GM21529 (cell line): ENCODE data around the gene KRTAP10-11.
"Not testable (repeated sequence)": the region's sequence is repeated elsewhere in the genome, so short reads cannot be mapped to it uniquely, and the experiment has no call there.

ENCODE experiments used
- ATAC-seq: cut with Tn5 transposase; IDR thresholded peaks from one replicate; pipeline ENCODE4 v1.9.1; 2021; ENCODE audit not compliant: unreplicated experiment

The KRTAP10-11 gene

DNA sequence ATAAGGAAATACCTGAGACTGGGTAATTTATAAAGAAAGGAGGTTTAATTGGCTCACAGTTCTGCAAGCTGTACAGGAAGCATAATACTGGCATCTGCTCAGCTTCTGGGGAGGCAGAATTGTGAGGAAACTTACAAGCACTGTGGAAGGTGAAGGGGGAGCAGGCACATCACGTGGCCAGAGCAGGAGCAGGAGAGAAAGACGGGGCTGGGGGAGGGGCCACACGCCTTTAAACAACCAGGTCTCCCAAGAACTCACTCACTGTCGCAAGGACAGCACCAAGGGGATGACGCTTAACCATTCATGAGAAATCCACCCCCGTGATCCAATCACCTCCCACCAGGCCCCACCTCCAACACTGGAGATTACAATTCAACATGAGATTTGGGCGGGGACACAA lies 15.4 kb downstream of the KRTAP10-11 start:
- ATAC-seq, result not testable (repeated sequence)

DNA sequence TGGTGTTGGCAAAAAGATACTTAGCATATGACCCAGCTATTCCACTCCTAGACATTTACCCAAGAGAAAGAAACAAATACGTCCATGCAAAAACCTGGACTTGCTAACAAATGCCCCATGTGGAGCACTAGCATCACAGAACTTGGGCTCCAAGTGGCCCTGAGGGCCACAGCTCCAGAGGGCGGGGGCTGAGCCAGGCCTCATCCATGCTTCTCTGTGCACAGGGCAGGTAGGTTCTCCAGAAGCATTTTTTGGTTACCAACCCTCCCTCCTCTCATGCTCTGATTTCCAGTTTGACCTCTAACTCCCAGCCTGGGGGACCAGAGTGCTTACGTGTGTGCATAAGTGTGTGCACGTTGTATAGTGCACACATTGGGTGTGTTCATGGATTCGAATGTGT lies 18.5 kb downstream of the KRTAP10-11 start:
- ATAC-seq, result no peak

DNA sequence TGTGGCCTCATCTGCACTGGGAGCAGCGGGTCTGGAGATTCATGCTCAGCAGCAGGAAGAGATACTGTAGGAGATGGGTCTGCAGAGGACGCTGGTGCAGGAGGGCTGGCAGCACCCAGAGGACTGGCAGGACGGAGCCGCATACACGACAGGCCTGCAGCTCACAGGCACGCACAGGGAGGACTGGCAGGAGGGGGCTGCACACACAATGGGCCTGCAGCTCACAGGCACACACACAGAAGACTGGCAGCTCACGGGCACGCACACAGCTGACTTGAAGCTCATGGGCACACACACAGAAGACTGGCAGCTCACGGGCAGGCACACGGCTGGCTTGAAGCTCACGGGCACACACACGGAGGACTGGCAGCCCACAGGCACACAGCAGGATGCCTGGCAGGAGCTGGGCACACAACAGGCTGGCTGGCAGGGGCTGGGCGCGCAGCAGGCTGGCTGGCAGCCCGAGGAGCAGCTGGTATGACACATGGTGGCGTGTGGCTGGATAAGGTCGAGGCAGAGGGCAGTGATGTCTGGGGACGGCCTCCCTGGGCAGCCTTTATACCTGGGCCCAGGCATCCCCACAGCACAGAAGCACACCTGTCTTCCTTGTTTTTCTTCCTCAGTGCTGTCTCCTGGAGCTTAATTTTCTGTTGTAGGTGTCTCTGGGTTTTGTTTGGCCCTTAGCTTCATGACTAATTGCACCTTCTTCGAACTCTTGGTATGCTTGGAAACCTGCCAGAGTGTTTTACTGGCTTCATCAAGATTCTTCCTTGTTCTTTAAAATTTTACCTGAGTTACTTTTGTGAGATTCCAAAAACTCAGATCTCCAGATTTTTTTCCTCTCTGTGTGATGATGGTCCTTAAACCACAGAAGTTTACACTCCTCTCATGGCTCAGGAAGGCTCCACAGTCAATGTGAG lies 20.4 kb downstream of the KRTAP10-11 start, which contains the start of gene KRTAP12-2:
Gene KRTAP12-2 (minus strand): TSS at position 527 of the 920 bp plus-strand sequence. CDS start 41 bp downstream, at position 486.
- no peak for ATAC-seq

DNA sequence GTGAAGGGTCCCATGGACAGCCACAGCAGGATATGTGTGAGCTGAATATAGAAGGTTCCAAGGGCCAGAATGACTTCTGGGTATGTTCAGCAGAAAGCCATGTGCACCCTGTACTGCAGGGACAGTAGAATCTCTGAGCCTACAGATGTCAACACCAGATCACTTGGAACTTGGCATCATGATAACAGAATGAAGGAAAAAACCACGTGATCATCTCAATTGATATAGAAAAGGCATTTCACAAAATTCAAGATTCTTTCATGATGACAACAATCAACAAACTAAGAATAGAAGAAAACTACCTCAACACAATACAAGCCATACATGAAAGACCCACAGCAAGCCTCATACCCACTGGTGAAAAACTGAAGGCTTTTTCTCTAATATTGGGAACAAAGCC lies 21.4 kb downstream of the KRTAP10-11 start:
- no peak for ATAC-seq

DNA sequence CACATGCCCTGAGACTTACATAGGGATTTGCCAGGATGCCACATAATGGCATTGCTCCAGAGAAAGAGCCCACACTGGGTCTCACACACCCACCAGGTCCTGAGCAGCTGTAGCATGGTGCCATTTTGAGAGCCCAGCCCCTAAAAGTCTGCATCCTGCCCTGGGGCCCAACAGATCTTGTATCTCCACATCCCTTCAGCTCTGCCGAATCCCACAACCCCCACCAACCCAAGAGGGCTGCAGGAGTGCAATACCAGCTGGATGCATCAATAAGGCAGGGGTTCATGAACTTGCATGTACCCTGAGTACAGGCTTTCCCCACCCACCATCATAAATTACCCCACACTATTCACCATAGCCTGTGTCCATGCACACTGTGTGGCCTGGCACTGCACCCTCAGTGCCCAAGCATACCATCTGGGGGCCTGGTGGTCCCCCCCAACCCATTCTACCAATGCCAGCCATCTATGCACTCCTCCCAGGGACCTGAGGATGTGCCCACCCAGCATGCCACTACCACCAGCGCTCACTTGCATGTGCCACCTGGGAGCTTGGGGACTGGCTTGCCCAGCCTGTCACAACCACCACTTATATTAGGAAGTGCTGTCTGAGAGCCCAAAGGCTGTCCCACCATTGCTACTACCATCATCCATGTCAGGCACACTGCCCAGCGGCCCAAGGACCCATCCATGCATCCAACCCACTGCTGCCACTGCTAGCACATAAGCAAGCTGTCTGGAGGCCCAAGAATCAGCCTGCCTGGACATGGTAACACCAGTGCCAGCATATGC lies 24.6 kb downstream of the KRTAP10-11 start:
- no peak for ATAC-seq

DNA sequence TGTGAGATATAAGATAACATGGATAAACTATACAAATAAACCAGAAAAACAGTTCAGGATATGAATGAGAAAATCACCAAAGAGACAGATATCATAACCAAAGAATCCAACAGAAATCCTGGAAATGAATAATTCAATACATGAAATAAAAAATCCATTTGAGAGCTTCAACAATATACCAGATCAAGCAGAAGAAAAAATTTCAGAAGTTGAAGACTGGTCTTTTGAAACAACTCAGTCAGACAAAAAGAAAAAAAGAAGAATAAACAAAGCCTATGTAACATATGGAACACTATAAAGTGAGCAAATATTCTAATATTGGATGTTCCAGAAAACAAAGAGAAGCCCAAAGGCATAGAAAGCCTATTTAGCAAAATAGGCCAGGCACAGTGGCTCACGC lies 25.7 kb downstream of the KRTAP10-11 start:
- ATAC-seq, result no peak

DNA sequence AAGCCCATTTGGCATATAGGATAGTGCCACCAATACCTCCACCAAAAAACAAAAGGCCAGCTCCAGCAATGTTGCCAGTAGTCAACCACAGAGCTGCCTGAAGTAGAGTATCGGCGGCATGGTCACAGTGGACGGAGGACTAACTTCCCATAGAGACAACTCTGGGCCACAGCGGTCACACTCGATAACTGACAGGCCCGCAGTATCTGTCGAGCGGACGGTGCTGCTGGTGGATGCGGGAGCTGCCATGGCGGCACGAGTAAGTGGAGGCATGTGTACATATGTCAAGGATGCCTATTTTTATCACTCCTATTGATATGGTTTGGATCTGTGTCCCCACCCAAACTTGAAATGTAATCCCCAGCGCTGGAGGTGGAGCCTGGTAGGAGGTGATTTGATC lies 31.7 kb downstream of the KRTAP10-11 start:
- no peak for ATAC-seq

DNA sequence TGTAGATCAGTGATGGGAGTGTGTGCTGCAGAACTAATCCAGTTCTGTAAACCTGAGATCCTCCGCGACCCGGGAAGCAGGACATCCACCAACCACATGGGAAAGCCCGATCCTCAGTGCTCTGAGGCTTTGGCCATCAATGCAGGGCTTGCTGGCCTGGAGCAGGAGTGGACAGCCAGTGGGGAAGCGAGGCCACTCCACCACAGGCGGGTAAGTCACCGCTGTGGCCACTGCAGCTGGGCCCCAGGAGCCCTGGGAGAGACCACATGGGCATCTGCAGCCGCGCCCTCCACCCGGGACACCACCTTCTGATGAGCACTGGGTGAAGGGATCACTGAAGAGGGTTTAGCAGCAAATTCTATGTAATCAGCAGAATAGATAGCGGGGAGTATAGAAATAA lies 34.9 kb downstream of the KRTAP10-11 start:
- no peak for ATAC-seq

DNA sequence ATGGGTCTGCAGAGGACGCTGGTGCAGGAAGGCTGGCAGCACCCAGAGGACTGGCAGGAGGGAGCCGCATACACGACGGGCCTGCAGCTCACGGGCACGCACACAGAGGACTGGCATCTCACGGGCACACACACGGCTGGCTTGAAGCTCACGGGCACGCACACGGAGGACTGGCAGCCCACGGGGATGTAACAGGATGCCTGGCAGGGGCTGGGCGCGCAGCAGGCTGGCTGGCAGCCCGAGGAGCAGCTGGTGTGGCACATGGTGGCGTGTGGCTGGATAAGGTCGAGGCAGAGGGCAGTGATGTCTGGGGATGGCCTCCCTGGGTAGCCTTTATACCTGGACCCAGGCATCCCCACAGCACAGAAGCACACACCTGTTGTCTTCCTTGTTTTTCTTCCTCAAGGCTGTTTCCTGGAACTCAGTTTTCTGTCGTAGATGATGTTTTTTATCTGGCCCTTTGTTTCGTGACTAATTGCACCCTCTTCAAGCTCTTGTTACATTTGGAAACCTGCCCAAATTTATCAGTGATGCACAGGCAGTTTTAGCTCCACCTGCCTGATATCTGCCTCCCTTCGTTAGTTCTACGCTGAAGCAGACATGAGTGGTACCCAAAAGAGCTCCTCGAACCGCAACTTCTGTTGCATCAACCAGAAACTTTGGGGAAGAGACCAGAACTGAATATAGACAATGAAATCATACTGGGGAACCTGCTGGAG lies 35.8 kb downstream of the KRTAP10-11 start, which contains the start of gene KRTAP12-1:
Gene KRTAP12-1 (minus strand): TSS at position 303 of the 719 bp plus-strand sequence. CDS start 40 bp downstream, at position 263.
- no peak for ATAC-seq

DNA sequence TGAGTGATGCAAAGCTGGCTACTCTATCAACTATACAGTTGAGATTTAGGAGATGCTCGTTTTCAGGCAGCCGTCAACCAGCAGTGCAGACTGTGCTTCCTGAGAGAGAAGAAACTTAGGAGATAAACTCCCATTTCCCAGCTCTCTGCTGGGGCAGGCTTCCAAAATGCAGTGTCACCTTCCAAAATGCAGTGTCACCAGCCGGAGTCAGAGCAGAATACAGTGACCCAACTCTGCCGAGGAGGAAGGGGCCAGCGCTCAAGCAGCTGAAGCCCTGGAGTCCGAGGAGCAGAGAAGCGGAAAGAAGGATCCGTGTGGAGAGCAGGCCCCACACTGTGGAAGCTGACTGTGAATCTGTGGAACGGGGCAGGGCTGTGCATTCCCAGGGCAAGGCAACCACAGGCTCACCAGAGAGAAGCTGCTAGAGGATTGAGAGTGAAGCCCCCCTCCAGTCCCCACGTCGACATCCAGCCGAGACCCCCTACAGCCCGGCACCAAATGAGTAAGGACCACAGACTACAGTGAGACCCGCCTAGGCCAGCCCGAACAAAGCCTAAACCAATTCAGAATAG lies 36.5 kb downstream of the KRTAP10-11 start:
- no peak for ATAC-seq

DNA sequence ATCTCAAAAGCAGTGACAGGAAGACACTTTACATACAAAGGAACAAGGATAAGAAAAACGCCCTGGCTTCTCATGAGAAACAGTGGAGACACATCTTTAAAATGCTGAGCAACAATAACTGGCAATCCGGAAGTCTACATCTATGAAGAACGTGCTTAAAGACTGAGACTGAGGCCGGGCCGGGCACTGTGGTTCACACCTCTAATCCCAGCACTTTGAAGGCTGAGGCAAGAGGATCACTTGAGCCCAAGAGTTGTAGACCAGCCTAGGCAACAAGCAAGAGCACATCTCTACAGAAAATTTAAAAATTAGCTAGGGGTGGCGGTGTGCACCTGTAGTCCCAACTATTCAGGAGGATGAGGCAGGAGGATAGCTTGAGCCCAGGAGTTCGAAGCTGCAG lies 37.9 kb downstream of the KRTAP10-11 start:
- ATAC-seq, result no peak

DNA sequence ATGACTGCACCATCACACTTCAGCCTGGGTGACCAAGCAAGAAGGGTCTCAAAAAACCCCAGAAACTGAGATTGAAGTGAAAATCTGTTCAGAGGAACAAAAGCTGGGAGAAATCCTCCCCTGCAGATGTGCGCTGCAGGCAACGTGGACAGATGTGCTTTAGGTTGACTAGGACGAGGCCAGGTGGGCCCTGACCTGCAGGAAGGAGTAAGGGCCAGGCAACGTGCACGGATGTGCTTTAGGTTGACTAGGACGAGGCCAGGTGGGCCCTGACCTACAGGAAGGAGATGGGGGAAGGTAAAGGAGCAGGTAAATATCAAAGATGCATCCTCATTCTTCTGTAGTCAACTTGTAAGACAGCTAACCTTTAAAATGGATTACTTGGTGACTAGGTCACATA lies 38.3 kb downstream of the KRTAP10-11 start:
- ATAC-seq, result no peak

DNA sequence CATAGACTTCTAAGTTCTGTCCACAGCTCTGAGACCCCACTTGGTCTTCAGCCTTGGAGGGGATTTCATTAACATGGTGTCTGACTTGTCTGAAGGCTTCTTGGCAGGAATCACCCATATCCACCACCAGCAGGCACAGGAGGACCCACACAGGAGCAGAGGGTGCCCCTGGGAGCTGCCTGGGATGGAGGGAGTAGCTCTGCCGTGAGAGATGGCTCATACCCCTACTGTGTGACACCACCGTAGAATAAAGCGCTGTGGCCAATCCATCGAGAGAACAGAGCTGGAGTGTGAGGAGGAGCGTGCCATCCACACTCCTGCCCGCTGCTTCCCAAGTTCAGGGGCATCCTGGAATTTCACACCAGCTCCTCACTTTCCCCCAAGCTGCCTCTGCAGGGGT lies 38.8 kb downstream of the KRTAP10-11 start:
- ATAC-seq, result not testable (repeated sequence)

DNA sequence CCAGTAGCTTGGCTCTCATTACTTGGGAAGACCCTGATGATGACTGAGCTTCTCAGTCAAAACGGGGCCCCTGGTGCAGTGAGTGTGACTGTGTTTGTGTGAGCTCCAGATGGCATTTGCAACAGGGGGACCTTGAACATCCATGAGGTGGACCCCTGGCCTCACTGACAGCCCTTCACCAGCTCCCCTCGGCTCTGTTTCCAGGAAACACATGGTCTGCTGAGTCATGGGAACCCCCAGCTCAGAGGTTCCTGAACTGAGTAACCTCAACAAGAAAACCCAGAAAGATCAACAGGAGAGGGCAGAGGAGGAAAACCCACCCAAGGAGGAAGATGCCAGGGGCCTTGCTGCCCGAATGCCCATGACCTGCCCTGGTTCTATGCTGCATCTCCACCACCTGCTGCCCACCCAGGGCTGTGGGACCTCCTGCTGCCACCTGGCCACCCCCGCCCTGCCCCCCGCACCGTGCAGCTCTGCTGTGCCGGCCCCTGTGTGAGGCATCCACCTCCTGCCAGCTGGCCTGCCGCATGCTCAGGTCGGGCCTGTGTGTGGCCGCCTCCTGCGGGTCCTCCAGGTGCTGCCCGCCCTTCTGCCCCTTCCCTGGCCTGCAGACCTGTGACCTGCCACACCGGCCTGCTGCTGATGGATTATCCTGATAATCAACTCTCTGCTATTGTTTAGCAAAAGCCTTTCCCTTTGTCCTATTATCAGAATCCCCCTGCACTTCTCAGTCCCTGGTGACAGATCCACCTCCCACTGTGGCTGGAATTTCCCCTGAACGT lies 40.0 kb downstream of the KRTAP10-11 start:
- ATAC-seq, result no peak

DNA sequence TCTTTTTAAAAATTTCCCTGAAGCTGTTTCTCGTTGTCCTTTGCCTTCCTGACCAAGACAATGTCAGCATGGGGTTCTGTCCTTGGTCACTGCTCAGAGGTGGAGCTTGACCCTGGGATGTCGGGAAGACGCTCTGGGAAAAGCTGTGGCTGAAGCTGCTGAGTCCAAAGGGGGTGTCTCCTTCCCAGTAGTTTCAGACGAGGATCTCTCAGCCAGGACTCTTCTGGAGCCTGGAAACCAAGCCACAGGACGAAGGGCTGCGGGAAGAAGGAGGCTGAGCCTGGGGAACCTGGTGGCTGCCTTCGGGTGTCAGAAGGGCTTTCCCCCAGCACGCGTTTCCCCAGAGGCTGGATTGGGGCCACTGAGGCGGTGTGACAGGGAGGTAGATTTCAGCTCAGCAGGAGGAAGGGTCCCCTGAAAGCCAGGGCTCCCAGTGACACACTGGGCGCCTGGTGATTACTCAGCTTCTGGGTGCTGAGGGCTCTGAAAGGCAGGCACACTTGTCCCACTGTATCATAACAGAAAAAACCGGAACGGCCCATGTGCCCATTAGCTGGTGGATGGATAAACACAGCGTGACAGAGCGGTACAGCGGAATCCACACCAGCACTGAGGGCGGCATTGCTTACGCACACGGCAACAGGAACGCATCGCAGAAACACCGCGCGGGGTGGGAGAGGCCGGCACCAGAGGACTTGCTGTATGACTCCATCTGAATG lies 40.8 kb downstream of the KRTAP10-11 start:
- no peak for ATAC-seq

DNA sequence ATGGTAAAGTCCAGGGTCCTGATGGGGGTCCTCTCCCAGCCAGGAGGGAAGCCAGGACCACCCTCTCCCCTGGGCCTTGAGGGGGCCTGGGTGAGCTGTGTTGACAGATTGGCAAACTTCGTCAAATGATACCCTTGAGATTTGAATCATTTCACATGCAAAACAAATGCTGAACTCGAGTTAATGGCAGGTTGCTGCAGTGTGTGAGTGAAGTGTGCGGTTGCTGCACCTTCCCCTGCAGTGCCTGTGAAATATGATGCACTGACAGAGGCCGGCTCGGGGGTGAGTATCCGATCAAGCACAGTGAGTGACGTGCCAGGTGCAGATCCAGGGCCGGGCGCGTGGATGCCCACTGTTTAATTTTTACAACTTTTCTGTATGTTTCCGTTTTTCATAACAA lies 41.5 kb downstream of the KRTAP10-11 start:
- ATAC-seq, result no peak

DNA sequence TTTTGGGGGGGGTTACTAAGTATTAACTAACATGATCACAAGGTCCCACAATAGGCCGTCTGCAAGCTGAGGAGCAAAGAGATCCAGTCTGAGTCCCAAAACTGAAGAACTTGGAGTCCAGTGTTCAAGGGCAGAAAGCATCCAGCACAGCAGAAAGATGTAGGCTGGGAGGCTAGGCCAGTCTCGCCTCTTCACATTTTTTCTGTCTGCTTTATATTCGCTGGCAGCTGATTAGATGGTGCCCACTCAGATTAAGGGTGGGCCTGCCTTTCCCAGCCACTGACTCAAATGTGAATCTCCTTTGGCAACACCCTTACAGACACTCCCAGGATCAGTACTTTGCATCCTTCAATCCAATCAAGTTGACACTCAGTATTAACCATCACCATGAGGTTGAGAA lies 43.5 kb downstream of the KRTAP10-11 start:
- ATAC-seq, result not testable (repeated sequence)

DNA sequence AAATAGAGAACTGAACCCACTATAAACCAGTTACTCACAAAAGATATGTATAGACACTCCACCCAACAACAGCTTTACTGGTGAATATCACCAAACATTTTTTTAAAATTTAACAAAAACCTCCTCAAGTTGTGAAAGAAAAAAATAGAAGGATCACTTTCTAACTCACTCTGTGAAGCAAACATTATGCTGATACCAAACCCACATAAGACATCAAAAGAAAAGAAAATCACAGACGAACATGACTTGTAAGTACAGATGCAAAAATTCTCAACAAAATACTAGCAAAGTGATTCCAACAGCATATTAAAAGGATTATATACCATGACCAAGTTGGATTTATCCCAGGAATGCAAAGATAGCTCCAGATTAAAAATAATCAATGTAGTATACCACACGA lies 45.5 kb downstream of the KRTAP10-11 start:
- no peak for ATAC-seq

DNA sequence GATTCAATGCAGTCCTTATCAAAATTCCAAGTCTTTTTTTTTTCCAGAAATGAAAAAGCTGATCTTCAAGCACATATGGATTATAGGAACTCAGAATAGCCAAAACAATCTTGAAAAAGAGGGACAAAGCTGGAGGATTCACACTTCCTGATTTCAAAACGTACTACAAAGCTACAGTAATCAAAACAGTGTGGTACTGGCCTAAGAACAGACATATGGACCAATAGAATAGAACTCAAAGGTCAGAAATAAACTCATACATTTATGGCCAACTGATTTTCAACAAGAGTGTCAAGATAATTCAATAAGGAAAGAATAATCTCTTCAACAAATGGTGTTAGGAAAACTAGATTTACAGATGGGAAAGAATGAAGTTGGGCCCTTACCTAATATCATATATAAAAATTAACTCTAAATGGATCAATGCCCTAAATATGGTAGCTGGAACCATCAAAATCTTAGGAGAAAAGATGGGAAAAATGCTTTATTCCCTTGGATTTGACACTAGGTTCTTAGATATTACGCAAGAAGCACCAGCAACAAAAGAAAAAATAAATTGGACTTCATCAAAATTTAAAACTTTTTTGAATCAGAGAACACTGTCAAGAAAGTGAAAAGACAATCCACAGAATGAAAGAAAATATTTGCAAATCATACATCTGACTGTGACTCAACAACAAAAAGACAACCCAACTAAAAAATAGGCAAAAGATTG lies 46.7 kb downstream of the KRTAP10-11 start:
- ATAC-seq, result no peak
